Endothelial cell of umbilical vein (primary cell): ENCODE measurements around the gene PSMB5. TPM values are rescaled to one million over a fixed set of nuclear protein-coding genes. Genes with fewer than 3 reads are reported as not detected.

Experiments
- BruUV-seq: library from RNA; stranded (reverse); fragments of 400-500 nt; replicated peaks from 2 replicates; lab custom pipeline; 2021; lab: Mats Ljungman, UMichigan
- CTCF ChIA-PET: fragments of 300-600, 350-600 bp; sonication (Branson Sonifier 250); formaldehyde crosslinking; loops from one replicate; lab custom pipeline; 2021; ENCODE audit warnings: antibody characterized with exemption, inconsistent platforms; lab: Charles Lee
- POLR2A ChIA-PET: fragments of 300-600, 350-600 bp; sonication (Branson Sonifier 250); formaldehyde crosslinking; loops from one replicate; lab custom pipeline; 2021; ENCODE audit warnings: antibody characterized with exemption, inconsistent platforms; lab: Charles Lee
- DNase-seq: peaks from one replicate; pipeline ENCODE4 v3.0.0-alpha.2; 2011; ENCODE audit warnings: low read depth, low spot score
- FAIRE-seq: peaks from 2 replicates; lab custom pipeline; 2011; peaks lifted over from hg19 to GRCh38; lab: Jason Lieb, UNC
- H2AFZ ChIP-seq: 2 replicates; pipeline ENCODE4 v1.6.0; 2012; ENCODE audit warnings: low read depth, low read length, control low read depth, inconsistent platforms
- H3K27ac ChIP-seq: 2 replicates; pipeline ENCODE4 v1.5.1; 2011; ENCODE audit warnings: low read depth, mild to moderate bottlenecking, control low read depth, low read length, moderate library complexity; ENCODE audit not compliant: insufficient read depth
- H3K27me3 ChIP-seq, 2 experiments: 2 replicates each; pipeline versions ENCODE4 v1.6.0 to v1.6.1; 2011; ENCODE audit warnings: low read length in 2 of 2, mixed read lengths in 1 of 2; ENCODE audit not compliant: control insufficient read depth in 2 of 2, insufficient read depth in 2 of 2
- H3K36me3 ChIP-seq, 2 experiments: 2 replicates in 1 of 2; 3 replicates in 1 of 2; pipeline ENCODE4 v1.5.1; 2011; ENCODE audit warnings: low read length in 2 of 2, mild to moderate bottlenecking in 1 of 2, moderate library complexity in 1 of 2; ENCODE audit not compliant: control insufficient read depth in 2 of 2, insufficient read depth in 2 of 2; ENCODE audit errors: extremely low read depth in 1 of 2
- H3K4me1 ChIP-seq: 3 replicates; pipeline ENCODE4 v1.5.1; 2011; ENCODE audit warnings: mild to moderate bottlenecking, low read length; ENCODE audit not compliant: control insufficient read depth, insufficient read depth; ENCODE audit errors: extremely low read depth
- H3K4me2 ChIP-seq: 2 replicates; pipeline ENCODE4 v1.6.1; 2011; ENCODE audit warnings: low read length, control low read depth, mixed read lengths; ENCODE audit not compliant: insufficient read depth
- H3K4me3 ChIP-seq, 3 experiments: fragments of 200-600 bp in 1 of 3; sonication (generic), shearing (Covaris generic) in 1 of 3; replicated peaks in 1 of 3; 2 replicates each; pipeline ENCODE4 v1.5.1; 2011 to 2016; ENCODE audit warnings: control low read depth in 3 of 3, low read length in 3 of 3, mild to moderate bottlenecking in 2 of 3, inconsistent platforms in 1 of 3, low read depth in 1 of 3, moderate library complexity in 1 of 3; ENCODE audit not compliant: insufficient read depth in 1 of 3
- H3K79me2 ChIP-seq: 2 replicates; pipeline ENCODE4 v1.6.0; 2012; ENCODE audit warnings: low read length, inconsistent platforms; ENCODE audit not compliant: control insufficient read depth, insufficient read depth
- H3K9ac ChIP-seq: replicated peaks from 2 replicates; pipeline ENCODE3; 2011; ENCODE audit warnings: low read length, control low read depth; ENCODE audit not compliant: insufficient read depth; ENCODE audit errors: extremely low read depth
- H3K9me1 ChIP-seq: replicated peaks from 3 replicates; pipeline ENCODE4 v1.6.0; 2011; ENCODE audit warnings: mild to moderate bottlenecking, low read length; ENCODE audit not compliant: control insufficient read depth, insufficient read depth; ENCODE audit errors: extremely low read depth
- H3K9me3 ChIP-seq: replicated peaks from 2 replicates; pipeline ENCODE4 v1.5.1; 2012; ENCODE audit warnings: low read length, inconsistent platforms; ENCODE audit not compliant: control insufficient read depth, insufficient read depth
- H4K20me1 ChIP-seq: replicated peaks from 2 replicates; pipeline ENCODE3; 2011; ENCODE audit warnings: mild to moderate bottlenecking, low read length; ENCODE audit not compliant: control insufficient read depth, insufficient read depth; ENCODE audit errors: extremely low read depth
- CTCF ChIP-seq, 2 donors: IDR thresholded peaks; 1 replicate in 1 of 2; 2 replicates in 1 of 2; pipeline ENCODE4 v1.5.1; 2011; ENCODE audit warnings: low read length in 2 of 2, mild to moderate bottlenecking in 2 of 2, moderate library complexity in 2 of 2, control low read depth in 1 of 2, inconsistent platforms in 1 of 2, low read depth in 1 of 2; ENCODE audit not compliant: insufficient read depth in 1 of 2; ENCODE audit errors: extremely low read depth in 1 of 2
- EZH2 ChIP-seq: IDR thresholded peaks from 2 replicates; pipeline ENCODE4 v1.6.1; 2012; ENCODE audit warnings: borderline replicate concordance, low read depth, mild to moderate bottlenecking, moderate library complexity, low read length, inconsistent platforms; ENCODE audit not compliant: severe bottlenecking
- JUN ChIP-seq: IDR thresholded peaks from 2 replicates; pipeline ENCODE4 v1.6.1; 2011; ENCODE audit warnings: borderline replicate concordance, low read depth; ENCODE audit not compliant: insufficient read length, insufficient read depth
- POLR2A ChIP-seq: IDR thresholded peaks from 2 replicates; pipeline ENCODE4 v1.6.1; 2012; ENCODE audit warnings: low read depth, mild to moderate bottlenecking, control low read depth, low read length
- POLR2AphosphoS5 ChIP-seq: IDR thresholded peaks from 2 replicates; pipeline ENCODE4 v1.6.1; 2012; ENCODE audit warnings: low read depth, mild to moderate bottlenecking, control low read depth, low read length, moderate library complexity; ENCODE audit not compliant: insufficient read depth
- dilution Hi-C: fragments of 300-500 bp; cut with MboI; formaldehyde crosslinking; loops from one replicate; pipeline ENCODE4 v1.15.0; 2019; ENCODE audit warnings: low sequenced_read_pairs; ENCODE audit not compliant: extremely low pct_ligation_motif_present
- intact Hi-C: fragments of 100-400 bp; cut with micrococcal nuclease; formaldehyde crosslinking; loops from one replicate; pipeline ENCODE4 v1.10.0; 2022
- polyA plus RNA-seq, 4 experiments: library from polyadenylated mRNA; depleted of rRNA in 3 of 4; stranded (reverse) in 3 of 4; unstranded in 1 of 4; fragments of >200 nt; gene quantifications; 2 replicates each; pipeline versions ENCODE4 v1.2.1 to v1.2.3, GENCODE V29; 2011 to 2012; ENCODE audit warnings: missing spikeins in 1 of 4
- total RNA-seq: library from RNA; stranded (reverse); gene quantifications from 2 replicates; pipeline ENCODE4 v1.2.3, GENCODE V29; 2021

The PSMB5 gene
- total and polyA plus RNA-seq, 2 donors (not counting 3 experiments of a cell fraction or from before 2014, with no cell fraction given): 236 to 464 TPM

GRCh38 chr14:22980672-22981089 is 54.0 kb downstream of the PSMB5 start:
- intact Hi-C loops (loop anchor here (10.0 kb wide), 1 partner anchor 204 kb away; the partner anchor contains the start of gene SLC7A8), dilution Hi-C loops (loop anchor here (10.0 kb wide), 1 partner anchor 84 kb away; no protein-coding TSS in a partner anchor)
- no peaks in the 10 kb centered on the region for H3K9me1 ChIP-seq
- H3K4me2 ChIP-seq: peak overlapping the region; percentile 98
- peaks cover 0 to 5% of the 10 kb centered on the region in 2 experiments for H3K36me3 ChIP-seq
- TF ChIP-seq POLR2A: peak; percentile 72
- TF ChIP-seq POLR2AphosphoS5: peak; percentile 72
- TF ChIP-seq JUN: no peak
- TF ChIP-seq CTCF (IDR thresholded peaks at IDR 0.05; ENCODE audit: extremely low read depth in 1 of 2, insufficient read depth in 1 of 2, low read depth in 1 of 2, low read length in 2 of 2): no peak
- TF ChIP-seq EZH2: no peak
- no peaks in the 10 kb centered on the region for H3K27me3 ChIP-seq
- peaks cover 46% of the 10 kb centered on the region for H3K79me2 ChIP-seq
- no TSS peak for BruUV-seq
- no peaks in the 10 kb centered on the region for H4K20me1 ChIP-seq
- peak overlapping the region; percentile 66 to 94 (median 89) for H3K4me3 ChIP-seq
- ChIA-PET POLR2A (interaction anchor here (2.6 kb wide), 1 partner anchor 7 kb away, joined by 8 read pairs; no protein-coding TSS in a partner anchor), CTCF (interaction anchor here (2.3 to 17.1 kb wide), 5 partner anchors 8 to 424 kb away, joined by 15 to 1071 read pairs (median 33); partner anchors contain the start of genes CDH24 and PRMT5)
- peak overlapping the region; percentile 92 for H3K9ac ChIP-seq
- peak overlapping the region; percentile 37 for H2AFZ ChIP-seq
- DNase-seq (no peak), FAIRE-seq (no peak)
- H3K27ac ChIP-seq: peak overlapping the region; percentile 89
- no peaks in the 10 kb centered on the region for H3K9me3 ChIP-seq
- H3K4me1 ChIP-seq: peaks cover 47% of the 10 kb centered on the region
